HEK293 (cell line): Measurements from ENCODE around the gene ZFPM1.

ENCODE experiments used
- CTCF ChIA-PET: fragments of 350-600 bp; formaldehyde crosslinking; extraction: SDS; loops from one replicate; lab custom pipeline; 2021; ENCODE audit warnings: antibody characterized with exemption; lab: Yijun Ruan, JAX
- POLR2A ChIA-PET: fragments of 300-600 bp; formaldehyde crosslinking; extraction: SDS; loops from one replicate; lab custom pipeline; 2020; ENCODE audit warnings: antibody characterized with exemption, inconsistent platforms; lab: Yijun Ruan, JAX
- H3K27ac ChIP-seq: fragments of 200-500 bp; sonication (Bioruptor generic); 2 replicates; pipeline ENCODE4 v1.5.1; 2014; ENCODE audit warnings: low read depth, low read length, control low read depth, inconsistent platforms; ENCODE audit errors: extremely low read depth
- H3K36me3 ChIP-seq, 2 experiments: fragments of 200-500 bp in 1 of 2; sonication (Bioruptor generic) in 1 of 2; 1 replicate in 1 of 2; 2 replicates in 1 of 2; pipeline ENCODE4 v1.5.1; 2014 to 2017; ENCODE audit warnings: inconsistent platforms in 2 of 2, low read length in 2 of 2; ENCODE audit not compliant: control insufficient read depth in 2 of 2, insufficient read depth in 1 of 2
- H3K4me1 ChIP-seq: fragments of 200-500 bp; sonication (Bioruptor generic); 2 replicates; pipeline ENCODE4 v1.5.1; 2014; ENCODE audit warnings: mild to moderate bottlenecking, low read length, inconsistent platforms; ENCODE audit not compliant: control insufficient read depth, insufficient read depth
- H3K4me3 ChIP-seq: 2 replicates; pipeline ENCODE4 v1.5.1; 2011; ENCODE audit warnings: low read depth, mild to moderate bottlenecking, control low read depth, low read length, moderate library complexity
- H3K9me3 ChIP-seq: fragments of 200-500 bp; sonication (Bioruptor generic); 2 replicates; pipeline ENCODE4 v1.5.1; 2014; ENCODE audit warnings: low read depth, low read length, inconsistent platforms; ENCODE audit not compliant: control insufficient read depth, insufficient read depth
- AEBP2 ChIP-seq: fragments of 450-650 bp; formaldehyde crosslinking; IDR thresholded peaks from 2 replicates; pipeline ENCODE4 v1.5.1; 2016; ENCODE audit warnings: missing biosample characterization, missing genetic modification characterization, borderline replicate concordance
- FEZF1 ChIP-seq: fragments of 450-650 bp; formaldehyde crosslinking; IDR thresholded peaks from 2 replicates; pipeline ENCODE4 v1.5.1; 2016; ENCODE audit warnings: missing biosample characterization, missing genetic modification characterization
- HOXA7 ChIP-seq: sonication (generic); formaldehyde crosslinking; IDR thresholded peaks from 2 replicates; pipeline ENCODE4 v1.8.1; 2022; ENCODE audit warnings: missing genetic modification reagents, borderline replicate concordance
- HOXC10 ChIP-seq: sonication (generic); formaldehyde crosslinking; IDR thresholded peaks from 2 replicates; pipeline ENCODE4 v1.8.1; 2023; ENCODE audit warnings: mild to moderate bottlenecking, missing genetic modification reagents
- HOXD13 ChIP-seq: sonication (generic); formaldehyde crosslinking; IDR thresholded peaks from 2 replicates; pipeline ENCODE4 v1.8.0; 2022; ENCODE audit warnings: missing genetic modification reagents, borderline replicate concordance
- SCRT1 ChIP-seq: fragments of 450-650 bp; formaldehyde crosslinking; IDR thresholded peaks from 2 replicates; pipeline ENCODE4 v1.5.1; 2016; ENCODE audit warnings: missing biosample characterization, missing genetic modification characterization, borderline replicate concordance
- SP2 ChIP-seq: fragments of 450-650 bp; formaldehyde crosslinking; IDR thresholded peaks from 2 replicates; pipeline ENCODE4 v1.5.1; 2016; ENCODE audit warnings: missing biosample characterization, missing genetic modification characterization
- TRIM28 ChIP-seq: IDR thresholded peaks from 2 replicates; pipeline ENCODE4 v1.6.1; 2011; ENCODE audit warnings: low read length, control low read depth, borderline replicate concordance
- ZFP3 ChIP-seq: fragments of 450-650 bp; formaldehyde crosslinking; IDR thresholded peaks from 2 replicates; pipeline ENCODE4 v1.5.1; 2016; ENCODE audit warnings: low read depth, missing biosample characterization, missing genetic modification characterization
- ZNF112 ChIP-seq: fragments of 450-650 bp; formaldehyde crosslinking; IDR thresholded peaks from 2 replicates; pipeline ENCODE4 v1.5.0; 2017; ENCODE audit warnings: missing biosample characterization, missing genetic modification characterization
- ZNF121 ChIP-seq: fragments of 450-650 bp; formaldehyde crosslinking; IDR thresholded peaks from 2 replicates; pipeline ENCODE4 v1.5.1; 2016; ENCODE audit warnings: missing biosample characterization, missing genetic modification characterization
- ZNF132 ChIP-seq: fragments of 450-650 bp; formaldehyde crosslinking; IDR thresholded peaks from 2 replicates; pipeline ENCODE4 v1.5.1; 2017; ENCODE audit warnings: missing biosample characterization, missing genetic modification characterization, borderline replicate concordance
- ZNF140 ChIP-seq: fragments of 450-650 bp; formaldehyde crosslinking; IDR thresholded peaks from 2 replicates; pipeline ENCODE4 v1.5.1; 2016; ENCODE audit warnings: missing biosample characterization, missing genetic modification characterization
- ZNF223 ChIP-seq: fragments of 450-650 bp; formaldehyde crosslinking; IDR thresholded peaks from 2 replicates; pipeline ENCODE4 v1.5.1; 2016; ENCODE audit warnings: missing biosample characterization, missing genetic modification characterization
- ZNF350 ChIP-seq: fragments of 450-650 bp; formaldehyde crosslinking; IDR thresholded peaks from 2 replicates; pipeline ENCODE4 v1.5.0; 2017; ENCODE audit warnings: missing biosample characterization, mild to moderate bottlenecking, missing genetic modification characterization
- ZNF48 ChIP-seq: fragments of 450-650 bp; formaldehyde crosslinking; IDR thresholded peaks from 2 replicates; pipeline ENCODE4 v1.5.1; 2016; ENCODE audit warnings: missing biosample characterization, missing genetic modification characterization
- ZNF501 ChIP-seq: fragments of 450-650 bp; formaldehyde crosslinking; IDR thresholded peaks from 2 replicates; pipeline ENCODE4 v1.5.1; 2016; ENCODE audit warnings: missing biosample characterization, missing genetic modification characterization
- ZNF530 ChIP-seq: fragments of 450-650 bp; formaldehyde crosslinking; IDR thresholded peaks from 2 replicates; pipeline ENCODE4 v1.5.1; 2016; ENCODE audit warnings: low read depth, missing biosample characterization, missing genetic modification characterization
- ZNF560 ChIP-seq: fragments of 450-650 bp; formaldehyde crosslinking; IDR thresholded peaks from 2 replicates; pipeline ENCODE4 v1.5.1; 2017; ENCODE audit warnings: missing biosample characterization, missing genetic modification characterization, borderline replicate concordance
- ZNF571 ChIP-seq: fragments of 450-650 bp; formaldehyde crosslinking; IDR thresholded peaks from 2 replicates; pipeline ENCODE4 v1.5.0; 2017; ENCODE audit warnings: missing biosample characterization, missing genetic modification characterization
- ZNF660 ChIP-seq: fragments of 450-650 bp; IDR thresholded peaks from 2 replicates; pipeline ENCODE4 v1.5.1; 2018; ENCODE audit warnings: missing biosample characterization, mild to moderate bottlenecking, missing genetic modification characterization
- ZNF664 ChIP-seq: fragments of 450-650 bp; formaldehyde crosslinking; IDR thresholded peaks from 2 replicates; pipeline ENCODE4 v1.5.1; 2016; ENCODE audit warnings: missing biosample characterization, missing genetic modification characterization
- TF ChIP-seq, protein P1 (sequence below): fragments of 450-650 bp; formaldehyde crosslinking; IDR thresholded peaks from 2 replicates; pipeline ENCODE4 v1.5.1; 2017; ENCODE audit warnings: missing biosample characterization, missing genetic modification characterization
- TF ChIP-seq, protein P2 (sequence below): fragments of 450-650 bp; formaldehyde crosslinking; IDR thresholded peaks from 2 replicates; pipeline ENCODE4 v1.5.1; 2016; ENCODE audit warnings: missing biosample characterization, missing genetic modification characterization

The ZFPM1 gene

DNA sequence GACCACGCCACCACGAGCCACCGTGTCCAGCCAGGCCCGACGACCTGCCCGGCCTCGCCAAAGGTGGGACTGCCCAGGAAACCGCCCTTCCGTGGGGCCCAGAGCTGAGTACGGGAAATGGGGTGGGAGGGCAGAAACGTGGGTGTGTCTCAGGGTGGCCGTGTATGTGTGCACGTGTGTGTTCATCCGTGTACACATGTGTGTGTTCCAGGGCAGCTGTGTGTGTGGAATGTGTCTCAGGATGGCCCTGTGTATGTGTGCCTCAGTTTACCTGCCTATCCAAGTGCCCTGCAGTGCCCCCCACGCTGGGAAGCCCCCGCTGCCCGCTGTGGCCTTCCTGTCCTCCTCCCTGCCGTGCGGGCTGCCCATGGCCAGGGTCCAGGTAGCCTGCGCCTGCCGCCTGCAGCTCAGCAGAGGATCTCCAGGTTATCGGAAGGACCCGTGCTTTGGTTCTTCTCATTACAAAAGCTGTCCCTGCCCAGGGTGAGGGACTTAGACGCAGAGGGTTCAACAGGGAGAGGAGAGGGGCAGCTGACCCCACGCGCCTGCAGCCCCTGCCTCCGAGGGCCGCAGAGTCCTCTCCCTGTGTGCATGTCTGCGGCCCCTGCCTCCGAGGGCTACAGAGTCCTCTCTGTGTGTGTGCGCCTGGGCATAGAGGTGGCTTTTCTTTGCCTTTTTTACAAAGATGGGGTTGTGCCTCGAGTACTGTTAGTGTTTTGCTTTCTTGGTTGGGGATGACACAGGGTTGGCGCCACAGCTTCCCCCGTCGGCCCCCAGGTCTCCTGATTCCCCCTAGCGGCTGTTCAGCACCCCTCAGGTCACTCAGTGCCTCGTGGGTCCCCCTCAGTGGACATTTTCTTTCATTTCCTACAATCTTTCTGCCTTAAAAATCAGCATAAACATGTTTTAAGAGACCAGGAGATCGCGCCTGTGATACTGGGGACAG, 46.7 kb upstream of the ZFPM1 start:
- Histone ChIP-seq H3K36me3 (no peaks in the 10 kb centered on the region), H3K4me3 (no peak overlapping the region), H3K9me3 (no peaks in the 10 kb centered on the region), H3K27ac (no peak overlapping the region), H3K4me1 (no peaks in the 10 kb centered on the region)
- ChIA-PET CTCF (no interaction called here), POLR2A (no interaction called here)
- no peak for TF ChIP-seq ZFP3 (tag by site-specific recombination)
- TF ChIP-seq, protein P1, sequence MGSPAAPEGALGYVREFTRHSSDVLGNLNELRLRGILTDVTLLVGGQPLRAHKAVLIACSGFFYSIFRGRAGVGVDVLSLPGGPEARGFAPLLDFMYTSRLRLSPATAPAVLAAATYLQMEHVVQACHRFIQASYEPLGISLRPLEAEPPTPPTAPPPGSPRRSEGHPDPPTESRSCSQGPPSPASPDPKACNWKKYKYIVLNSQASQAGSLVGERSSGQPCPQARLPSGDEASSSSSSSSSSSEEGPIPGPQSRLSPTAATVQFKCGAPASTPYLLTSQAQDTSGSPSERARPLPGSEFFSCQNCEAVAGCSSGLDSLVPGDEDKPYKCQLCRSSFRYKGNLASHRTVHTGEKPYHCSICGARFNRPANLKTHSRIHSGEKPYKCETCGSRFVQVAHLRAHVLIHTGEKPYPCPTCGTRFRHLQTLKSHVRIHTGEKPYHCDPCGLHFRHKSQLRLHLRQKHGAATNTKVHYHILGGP (tag by site-specific recombination), result no peak
- no peak for TF ChIP-seq ZNF223 (tag by site-specific recombination)
- no peak for TF ChIP-seq ZNF48 (tag by site-specific recombination)
- TF ChIP-seq HOXC10 (CRISPR knock-in tag), result no peak
- TF ChIP-seq ZNF112 (tag by site-specific recombination), result no peak
- no peak for TF ChIP-seq ZNF560 (tag by site-specific recombination)
- TF ChIP-seq ZNF660 (tag by site-specific recombination), result no peak
- TF ChIP-seq ZNF664 (tag by site-specific recombination), result no peak
- TF ChIP-seq, protein P2, sequence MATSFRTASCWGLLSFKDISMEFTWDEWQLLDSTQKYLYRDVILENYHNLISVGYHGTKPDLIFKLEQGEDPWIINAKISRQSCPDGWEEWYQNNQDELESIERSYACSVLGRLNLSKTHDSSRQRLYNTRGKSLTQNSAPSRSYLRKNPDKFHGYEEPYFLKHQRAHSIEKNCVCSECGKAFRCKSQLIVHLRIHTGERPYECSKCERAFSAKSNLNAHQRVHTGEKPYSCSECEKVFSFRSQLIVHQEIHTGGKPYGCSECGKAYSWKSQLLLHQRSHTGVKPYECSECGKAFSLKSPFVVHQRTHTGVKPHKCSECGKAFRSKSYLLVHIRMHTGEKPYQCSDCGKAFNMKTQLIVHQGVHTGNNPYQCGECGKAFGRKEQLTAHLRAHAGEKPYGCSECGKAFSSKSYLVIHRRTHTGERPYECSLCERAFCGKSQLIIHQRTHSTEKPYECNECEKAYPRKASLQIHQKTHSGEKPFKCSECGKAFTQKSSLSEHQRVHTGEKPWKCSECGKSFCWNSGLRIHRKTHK (tag by site-specific recombination), result no peak
- TF ChIP-seq AEBP2 (tag by site-specific recombination), result no peak
- TF ChIP-seq HOXD13 (CRISPR knock-in tag), result no peak
- no peak for TF ChIP-seq SCRT1
- TF ChIP-seq HOXA7 (CRISPR knock-in tag), result no peak
- no peak for TF ChIP-seq ZNF501
- TF ChIP-seq ZNF571 (tag by site-specific recombination), result no peak

DNA sequence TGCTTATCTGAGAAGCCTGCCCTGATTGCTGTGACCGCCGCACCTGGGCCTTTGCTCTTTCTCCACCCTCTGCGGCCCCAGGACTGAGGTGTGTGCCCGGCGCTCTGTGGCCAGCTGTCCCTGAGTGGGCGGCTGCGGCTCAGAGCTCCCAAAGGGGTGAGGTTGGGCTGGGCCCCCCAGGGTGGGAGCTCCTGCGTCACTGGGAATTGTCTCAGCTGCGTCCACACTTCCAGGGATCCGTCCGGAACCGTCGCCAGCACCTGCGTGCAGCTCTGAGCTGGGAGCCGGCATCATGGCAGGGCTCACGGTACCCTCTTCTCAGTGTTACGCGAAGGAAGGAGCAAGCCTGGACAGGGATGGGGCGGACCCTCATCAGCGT, 46.0 kb upstream of the ZFPM1 start:
- H3K36me3 ChIP-seq, result no peaks in the 10 kb centered on the region
- H3K9me3 ChIP-seq, result no peaks in the 10 kb centered on the region
- H3K27ac ChIP-seq, result no peak overlapping the region
- no peaks in the 10 kb centered on the region for H3K4me1 ChIP-seq
- CTCF ChIA-PET, result no interaction called here
- POLR2A ChIA-PET, result no interaction called here
- no peak overlapping the region for H3K4me3 ChIP-seq
- TF ChIP-seq TRIM28 (no peak), ZNF121 (no peak), ZNF350 (no peak), FEZF1 (tag by site-specific recombination) (no peak), ZNF530 (tag by site-specific recombination) (no peak), ZNF132 (no peak), SP2 (tag by site-specific recombination) (no peak), ZNF140 (tag by site-specific recombination) (no peak)
